ENCODE results near the gene PCDHA10.
"Not testable (repeated sequence)": the region's sequence is repeated elsewhere in the genome, so short reads cannot be mapped to it uniquely, and the experiment has no call there.

The PCDHA10 gene

DNA sequence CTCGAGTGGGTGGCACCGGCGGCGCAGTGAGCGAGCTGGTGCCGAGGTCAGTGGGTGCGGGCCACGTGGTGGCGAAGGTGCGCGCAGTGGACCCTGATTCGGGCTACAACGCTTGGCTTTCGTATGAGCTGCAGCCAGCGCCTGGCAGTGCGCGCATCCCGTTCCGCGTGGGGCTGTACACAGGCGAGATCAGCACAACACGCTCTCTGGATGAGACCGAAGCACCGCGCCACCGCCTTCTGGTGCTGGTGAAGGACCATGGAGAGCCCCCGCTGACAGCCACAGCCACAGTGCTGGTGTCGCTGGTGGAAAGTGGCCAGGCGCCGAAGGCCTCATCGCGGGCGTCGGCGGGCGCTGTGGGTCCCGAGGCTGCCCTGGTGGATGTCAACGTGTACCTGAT lies 32.2 kb upstream of the PCDHA10 start:
- no peak overlapping the region for H3K4me3 ChIP-seq (ENCODE audit: low read length)
- TF ChIP-seq, protein P1, sequence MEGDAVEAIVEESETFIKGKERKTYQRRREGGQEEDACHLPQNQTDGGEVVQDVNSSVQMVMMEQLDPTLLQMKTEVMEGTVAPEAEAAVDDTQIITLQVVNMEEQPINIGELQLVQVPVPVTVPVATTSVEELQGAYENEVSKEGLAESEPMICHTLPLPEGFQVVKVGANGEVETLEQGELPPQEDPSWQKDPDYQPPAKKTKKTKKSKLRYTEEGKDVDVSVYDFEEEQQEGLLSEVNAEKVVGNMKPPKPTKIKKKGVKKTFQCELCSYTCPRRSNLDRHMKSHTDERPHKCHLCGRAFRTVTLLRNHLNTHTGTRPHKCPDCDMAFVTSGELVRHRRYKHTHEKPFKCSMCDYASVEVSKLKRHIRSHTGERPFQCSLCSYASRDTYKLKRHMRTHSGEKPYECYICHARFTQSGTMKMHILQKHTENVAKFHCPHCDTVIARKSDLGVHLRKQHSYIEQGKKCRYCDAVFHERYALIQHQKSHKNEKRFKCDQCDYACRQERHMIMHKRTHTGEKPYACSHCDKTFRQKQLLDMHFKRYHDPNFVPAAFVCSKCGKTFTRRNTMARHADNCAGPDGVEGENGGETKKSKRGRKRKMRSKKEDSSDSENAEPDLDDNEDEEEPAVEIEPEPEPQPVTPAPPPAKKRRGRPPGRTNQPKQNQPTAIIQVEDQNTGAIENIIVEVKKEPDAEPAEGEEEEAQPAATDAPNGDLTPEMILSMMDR (conservative IDR thresholded peaks at IDR 0.05; ENCODE audit: low read length) = no peak
- DNase-seq (ENCODE audit: low read depth) = no peak

- H3K4me3 ChIP-seq (ENCODE audit: low read length) = no peak within 1 kb of the TSS; the same call in 1 of the 2 replicates
- TF ChIP-seq, protein P1 (conservative IDR thresholded peaks at IDR 0.05; ENCODE audit: low read length) = 0 out of 2 replicates have a peak, but pooled peaks have one; percentile 15
- no peak for DNase-seq (ENCODE audit: low read depth)
Measured at GRCh38 chr5:140827704-140828361, 27.9 kb upstream of the PCDHA10 start, which contains the start of gene PCDHA6. PCDHA6 (plus strand) TSS chr5:140827960; CDS start chr5:140828092, 132 bp downstream.

GRCh38 chr5:140828362-140828737 lies 27.3 kb upstream of the PCDHA10 start:
- DNase-seq (ENCODE audit: low read depth) = no peak
- H3K4me3 ChIP-seq (ENCODE audit: low read length) = no peak overlapping the region
- TF ChIP-seq, protein P1 (conservative IDR thresholded peaks at IDR 0.05; ENCODE audit: low read length) = no peak

GRCh38 chr5:140829511-140830501 lies 25.9 kb upstream of the PCDHA10 start:
- not testable (repeated sequence) for DNase-seq (ENCODE audit: low read depth); H3K4me3 ChIP-seq (ENCODE audit: low read length)

- peak within 1 kb of the TSS; percentile 32 for H3K4me3 ChIP-seq (ENCODE audit: low read length)
- TF ChIP-seq, protein P1 (conservative IDR thresholded peaks at IDR 0.05; ENCODE audit: low read length) = peak; percentile 18; the same call in 1 of the 2 replicates
- DNase-seq (ENCODE audit: low read depth) = peak; percentile 35
Measured at GRCh38 chr5:140833993-140834392, 21.7 kb upstream of the PCDHA10 start, which contains the start of gene PCDHA7. PCDHA7 (plus strand) TSS chr5:140834269; CDS start chr5:140834384, 115 bp downstream.

GRCh38 chr5:140834439-140835008 lies 21.2 kb upstream of the PCDHA10 start:
- H3K4me3 ChIP-seq (ENCODE audit: low read length) = peak overlapping the region; percentile 32
- DNase-seq (ENCODE audit: low read depth) = not testable (repeated sequence)

DNA sequence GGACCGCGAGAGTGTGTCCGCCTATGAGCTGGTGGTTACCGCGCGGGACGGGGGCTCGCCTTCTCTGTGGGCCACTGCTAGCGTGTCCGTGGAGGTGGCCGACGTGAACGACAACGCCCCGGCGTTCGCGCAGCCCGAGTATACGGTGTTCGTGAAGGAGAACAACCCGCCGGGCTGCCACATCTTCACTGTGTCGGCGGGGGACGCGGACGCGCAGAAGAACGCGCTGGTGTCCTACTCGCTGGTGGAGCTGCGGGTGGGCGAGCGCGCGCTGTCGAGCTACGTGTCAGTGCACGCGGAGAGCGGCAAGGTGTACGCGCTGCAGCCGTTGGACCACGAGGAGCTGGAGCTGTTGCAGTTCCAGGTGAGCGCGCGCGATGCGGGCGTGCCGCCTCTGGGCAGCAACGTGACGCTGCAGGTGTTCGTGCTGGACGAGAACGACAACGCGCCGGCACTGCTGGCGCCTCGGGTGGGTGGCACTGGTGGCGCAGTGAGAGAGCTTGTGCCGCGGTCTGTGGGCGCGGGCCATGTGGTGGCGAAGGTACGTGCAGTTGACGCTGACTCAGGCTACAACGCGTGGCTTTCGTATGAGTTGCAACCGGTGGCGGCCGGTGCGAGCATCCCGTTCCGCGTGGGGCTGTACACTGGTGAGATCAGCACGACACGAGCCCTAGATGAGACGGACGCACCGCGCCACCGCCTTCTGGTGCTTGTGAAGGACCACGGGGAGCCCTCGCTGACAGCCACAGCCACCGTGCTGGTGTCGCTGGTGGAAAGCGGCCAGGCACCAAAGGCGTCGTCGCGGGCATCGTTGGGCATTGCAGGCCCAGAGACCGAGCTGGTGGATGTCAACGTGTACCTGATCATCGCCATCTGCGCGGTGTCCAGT lies 19.8 kb upstream of the PCDHA10 start:
- H3K4me3 ChIP-seq (ENCODE audit: low read length) = no peak overlapping the region
- TF ChIP-seq, protein P1 (conservative IDR thresholded peaks at IDR 0.05; ENCODE audit: low read length) = no peak
- no peak for DNase-seq (ENCODE audit: low read depth)

Measured in AG10803 (cell line).